WTC11 (cell line): ENCODE data around the gene POLG. TPM values are rescaled to one million over a fixed set of nuclear protein-coding genes. Genes with fewer than 3 reads are reported as not detected.

Experiments
- ATAC-seq: fragments of 200-7000 bp; cut with Tn5 transposase; 2 replicates; pipeline ENCODE4 v1.10.0; 2021; ENCODE audit warnings: mild to moderate bottlenecking, moderate library complexity
- CTCF ChIA-PET: fragments of 300-600 bp; sonication (Branson Sonifier 250); formaldehyde crosslinking; loops from one replicate; lab custom pipeline; 2021; ENCODE audit warnings: antibody characterized with exemption; lab: Charles Lee
- POLR2A ChIA-PET: fragments of 350-600 bp; sonication (Branson Sonifier 250); formaldehyde crosslinking; loops from one replicate; lab custom pipeline; 2021; ENCODE audit warnings: antibody characterized with exemption; lab: Charles Lee
- DNase-seq: peaks from one replicate; pipeline ENCODE4 v3.0.0; 2021; ENCODE audit warnings: low spot score
- H3K27ac Mint-ChIP-seq: 2 replicates; pipeline ENCODE4 v1.8.0; 2021; ENCODE audit warnings: mixed read lengths
- H3K27me3 Mint-ChIP-seq: 2 replicates; pipeline ENCODE4 v1.8.0; 2021; ENCODE audit warnings: low read depth, mild to moderate bottlenecking, moderate library complexity, mixed read lengths
- H3K36me3 Mint-ChIP-seq: 2 replicates; pipeline ENCODE4 v1.8.0; 2021; ENCODE audit warnings: mixed read lengths
- H3K4me1 Mint-ChIP-seq: 2 replicates; pipeline ENCODE4 v1.8.0; 2022; ENCODE audit warnings: mixed read lengths
- H3K4me3 Mint-ChIP-seq: 2 replicates; pipeline ENCODE4 v1.8.0; 2021; ENCODE audit warnings: mild to moderate bottlenecking, moderate library complexity, mixed read lengths
- H3K9me3 Mint-ChIP-seq: 2 replicates; pipeline ENCODE4 v1.8.0; 2021; ENCODE audit warnings: mixed read lengths
- ARID4B ChIP-seq: sonication (generic); formaldehyde crosslinking; IDR thresholded peaks from 2 replicates; pipeline ENCODE4 v1.8.0; 2023; ENCODE audit warnings: missing genetic modification reagents, mild to moderate bottlenecking, borderline replicate concordance
- ATF2 ChIP-seq: sonication (generic); formaldehyde crosslinking; IDR thresholded peaks from 2 replicates; pipeline ENCODE4 v1.8.1; 2022; ENCODE audit warnings: low read depth, missing genetic modification reagents, borderline replicate concordance
- ELF4 ChIP-seq: sonication (generic); formaldehyde crosslinking; IDR thresholded peaks from 2 replicates; pipeline ENCODE4 v1.8.1; 2022; ENCODE audit warnings: low read depth, mild to moderate bottlenecking, moderate library complexity, missing genetic modification reagents
- GABPB1 ChIP-seq: sonication (generic); formaldehyde crosslinking; IDR thresholded peaks from 2 replicates; pipeline ENCODE4 v1.8.1; 2023; ENCODE audit warnings: mild to moderate bottlenecking, missing genetic modification reagents
- HMGXB4 ChIP-seq: sonication (generic); formaldehyde crosslinking; IDR thresholded peaks from 2 replicates; pipeline ENCODE4 v1.8.1; 2023; ENCODE audit warnings: mild to moderate bottlenecking, moderate library complexity, missing genetic modification reagents
- IRF2 ChIP-seq: sonication (generic); formaldehyde crosslinking; IDR thresholded peaks from 2 replicates; pipeline ENCODE4 v1.8.0; 2022; ENCODE audit warnings: low read depth, missing genetic modification reagents, borderline replicate concordance
- JAZF1 ChIP-seq: fragments of 250-450 bp; sonication (Bioruptor Pico); IDR thresholded peaks from 2 replicates; pipeline ENCODE4 v1.9.0; 2021; ENCODE audit warnings: moderate library complexity, mild to moderate bottlenecking, inconsistent platforms
- NR1H2 ChIP-seq: sonication (generic); formaldehyde crosslinking; IDR thresholded peaks from 2 replicates; pipeline ENCODE4 v1.9.0; 2021; ENCODE audit warnings: mild to moderate bottlenecking, moderate library complexity, missing genetic modification reagents
- NR2C2 ChIP-seq: sonication (generic); formaldehyde crosslinking; IDR thresholded peaks from 2 replicates; pipeline ENCODE4 v1.8.0; 2022; ENCODE audit warnings: mild to moderate bottlenecking, missing genetic modification reagents
- SOX15 ChIP-seq: fragments of 250-450 bp; sonication (Bioruptor Pico); IDR thresholded peaks from 2 replicates; pipeline ENCODE4 v1.9.0; 2021; ENCODE audit warnings: mild to moderate bottlenecking
- SP1 ChIP-seq: sonication (generic); formaldehyde crosslinking; conservative IDR thresholded peaks from 2 replicates; pipeline ENCODE4 v1.8.1; 2022; ENCODE audit warnings: missing genetic modification reagents
- ZNF121 ChIP-seq: sonication (generic); formaldehyde crosslinking; IDR thresholded peaks from 2 replicates; pipeline ENCODE4 v1.8.0; 2023; ENCODE audit warnings: missing genetic modification reagents
- ZNF219 ChIP-seq: sonication (generic); formaldehyde crosslinking; IDR thresholded peaks from 2 replicates; pipeline ENCODE4 v1.8.0; 2023; ENCODE audit warnings: missing genetic modification reagents, mild to moderate bottlenecking, borderline replicate concordance
- ZNF263 ChIP-seq: sonication (generic); formaldehyde crosslinking; IDR thresholded peaks from 2 replicates; pipeline ENCODE4 v1.8.1; 2022; ENCODE audit warnings: low read depth, mild to moderate bottlenecking, moderate library complexity, missing genetic modification reagents
- ZNF512 ChIP-seq: sonication (generic); formaldehyde crosslinking; IDR thresholded peaks from 2 replicates; pipeline ENCODE4 v1.8.1; 2022; ENCODE audit warnings: missing genetic modification reagents, borderline replicate concordance
- total RNA-seq: library from RNA; stranded (reverse); gene quantifications from 3 replicates; pipeline ENCODE4 v1.2.3, GENCODE V29; 2021
- TF ChIP-seq, protein P1 (sequence below): sonication (generic); formaldehyde crosslinking; IDR thresholded peaks from 2 replicates; pipeline ENCODE4 v1.8.0; 2022; ENCODE audit warnings: mild to moderate bottlenecking, missing genetic modification reagents
- TF ChIP-seq, protein P2 (sequence below): sonication (generic); formaldehyde crosslinking; IDR thresholded peaks from 2 replicates; pipeline ENCODE4 v1.8.0; 2022; ENCODE audit warnings: mild to moderate bottlenecking, missing genetic modification reagents

POLG gene
- total RNA-seq, 1 experiment from 2014 or later = 76.2 TPM

DNA sequence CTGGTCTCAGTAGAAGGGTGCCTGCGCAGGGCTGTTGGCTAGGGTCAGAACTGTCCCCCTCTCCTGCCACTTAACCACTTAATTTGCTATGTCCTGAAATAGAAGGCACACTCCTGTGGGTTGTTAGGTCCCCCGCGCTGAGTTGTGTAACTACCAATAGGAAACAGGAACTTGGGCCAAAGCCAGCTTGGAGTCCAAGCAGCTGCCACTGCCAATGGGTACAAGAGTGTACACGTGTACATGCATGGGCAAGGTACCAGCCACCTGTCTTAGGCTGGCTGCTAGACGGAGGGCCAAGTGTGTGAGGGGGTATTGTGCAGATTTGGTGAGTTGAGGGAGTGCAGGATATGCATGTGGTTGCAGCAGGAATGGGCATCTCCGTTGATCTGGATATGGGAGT lies 29.7 kb upstream of the POLG start:
- CTCF ChIA-PET = interaction anchor here (1.1 to 3.7 kb wide), 4 partner anchors 8 to 108 kb away, joined by 3 to 26 read pairs (median 5); no protein-coding TSS in a partner anchor
- H3K9me3 Mint-ChIP-seq = no peaks in the 10 kb centered on the region
- no peak overlapping the region for H3K27ac Mint-ChIP-seq
- peaks cover 98% of the 10 kb centered on the region for H3K27me3 Mint-ChIP-seq
- no peaks in the 10 kb centered on the region; the same call in 1 of the 2 replicates for H3K36me3 Mint-ChIP-seq
- POLR2A ChIA-PET = interaction anchor here (0.6 kb wide), 1 partner anchor 719 kb away, joined by 4 read pairs; no protein-coding TSS in a partner anchor
- H3K4me3 Mint-ChIP-seq = no peak overlapping the region
- peaks cover 26% of the 10 kb centered on the region for H3K4me1 Mint-ChIP-seq
- TF ChIP-seq HMGXB4 (CRISPR knock-in tag) = no peak
- TF ChIP-seq ELF4 = no peak
- no peak for TF ChIP-seq ZNF263 (CRISPR knock-in tag)
- no peak for TF ChIP-seq IRF2 (CRISPR knock-in tag)
- TF ChIP-seq GABPB1 (CRISPR knock-in tag) = no peak
- TF ChIP-seq ATF2 (CRISPR knock-in tag) = no peak
- TF ChIP-seq ARID4B (CRISPR knock-in tag) = no peak
- TF ChIP-seq ZNF219 = no peak
- TF ChIP-seq NR1H2 = no peak
- TF ChIP-seq NR2C2 = no peak
- TF ChIP-seq, protein P1, sequence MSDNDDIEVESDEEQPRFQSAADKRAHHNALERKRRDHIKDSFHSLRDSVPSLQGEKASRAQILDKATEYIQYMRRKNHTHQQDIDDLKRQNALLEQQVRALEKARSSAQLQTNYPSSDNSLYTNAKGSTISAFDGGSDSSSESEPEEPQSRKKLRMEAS (CRISPR knock-in tag) = no peak
- TF ChIP-seq, protein P2, sequence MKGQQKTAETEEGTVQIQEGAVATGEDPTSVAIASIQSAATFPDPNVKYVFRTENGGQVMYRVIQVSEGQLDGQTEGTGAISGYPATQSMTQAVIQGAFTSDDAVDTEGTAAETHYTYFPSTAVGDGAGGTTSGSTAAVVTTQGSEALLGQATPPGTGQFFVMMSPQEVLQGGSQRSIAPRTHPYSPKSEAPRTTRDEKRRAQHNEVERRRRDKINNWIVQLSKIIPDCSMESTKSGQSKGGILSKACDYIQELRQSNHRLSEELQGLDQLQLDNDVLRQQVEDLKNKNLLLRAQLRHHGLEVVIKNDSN (CRISPR knock-in tag) = no peak
- no peak for TF ChIP-seq SP1 (CRISPR knock-in tag)
- TF ChIP-seq JAZF1 = no peak
- no peak for TF ChIP-seq SOX15 (CRISPR knock-in tag)
- TF ChIP-seq ZNF121 (CRISPR knock-in tag) = no peak
- TF ChIP-seq ZNF512 (CRISPR knock-in tag) = no peak
- ATAC-seq (no peak), DNase-seq (no peak)
